ENCODE data around the gene TUBA1C. TPM values are rescaled to one million over a fixed set of nuclear protein-coding genes. Genes with fewer than 3 reads are reported as not detected.
"Not testable (repeated sequence)": the region's sequence is repeated elsewhere in the genome, so short reads cannot be mapped to it uniquely, and the experiment has no call there.

The TUBA1C gene
- total RNA-seq, 1 donor from 2014 or later = 212 TPM

DNA sequence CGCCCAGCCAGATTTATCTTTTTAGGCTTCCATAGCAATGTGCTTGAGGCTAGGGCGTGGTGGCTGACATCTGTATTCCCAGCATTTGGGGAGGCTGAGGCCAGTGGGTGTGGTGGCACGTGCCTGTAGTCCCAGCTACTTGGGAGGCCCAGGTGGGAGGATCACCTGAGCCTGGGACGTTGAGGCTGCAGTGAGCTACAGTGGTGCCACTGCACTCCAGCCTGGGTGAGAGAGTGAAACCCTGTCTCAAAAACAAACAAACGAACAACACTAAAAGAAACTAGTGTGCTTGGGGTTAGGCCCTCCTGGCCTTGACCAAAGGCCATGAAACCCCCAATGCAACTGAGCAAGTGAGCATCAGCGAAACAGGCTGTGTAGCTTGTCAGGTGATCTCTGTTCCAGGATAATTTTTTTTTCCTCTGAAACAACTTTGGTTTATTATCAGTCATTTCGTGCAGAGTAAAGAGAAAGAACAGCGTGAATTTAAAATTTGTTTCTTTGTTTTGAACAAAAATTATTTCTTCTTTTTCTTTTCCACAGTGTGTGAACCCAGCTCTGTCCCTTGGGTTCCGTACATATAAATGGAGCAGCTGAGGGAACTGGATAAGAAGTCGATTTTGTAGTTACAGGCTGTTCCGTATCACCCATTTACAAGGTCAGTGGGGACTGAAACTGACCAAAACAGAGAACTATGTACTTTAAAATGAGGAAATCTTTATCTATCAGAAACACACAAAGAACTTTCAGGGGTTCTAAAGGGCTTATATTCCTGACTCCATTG lies 8.8 kb upstream of the TUBA1C start:
- DNase-seq (ENCODE audit: low read depth) = no peak

DNA sequence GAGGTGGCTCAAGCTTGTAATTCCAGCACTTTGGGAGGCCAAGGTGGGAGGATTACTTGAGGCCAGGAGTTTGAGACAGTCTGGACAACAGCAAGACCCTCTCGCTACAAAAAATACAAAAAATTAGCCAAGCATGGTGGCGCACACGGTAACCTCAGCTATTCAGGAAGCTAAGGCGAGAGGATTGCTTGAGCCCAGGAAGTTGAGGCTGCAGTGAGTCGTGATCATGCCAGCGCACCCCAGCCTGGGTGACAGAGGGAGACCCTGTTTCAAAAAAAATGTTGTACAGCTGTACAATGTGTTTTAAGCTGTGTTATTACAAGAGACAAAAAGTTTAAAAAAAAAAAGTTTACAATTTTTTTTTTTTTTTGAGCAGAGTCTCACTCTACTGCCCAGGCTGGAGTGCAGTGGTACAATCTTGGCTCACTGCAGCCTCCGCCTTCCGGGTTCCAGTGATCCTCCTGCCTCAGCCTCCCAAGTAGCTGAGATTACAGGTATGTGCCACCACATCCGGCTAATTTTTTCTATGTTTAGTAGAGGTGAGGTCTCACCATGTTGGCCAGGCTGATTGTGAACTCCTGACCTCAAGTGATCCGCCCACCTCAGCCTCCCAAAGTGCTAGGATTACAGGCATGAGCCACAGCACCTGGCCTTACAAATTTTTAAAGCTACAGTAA lies 7.2 kb upstream of the TUBA1C start:
- DNase-seq (ENCODE audit: low read depth) = not testable (repeated sequence)

- DNase-seq (ENCODE audit: low read depth) = no peak
Observed at GRCh38 chr12:49259452-49259851, 5.4 kb upstream of the TUBA1C start.

DNA sequence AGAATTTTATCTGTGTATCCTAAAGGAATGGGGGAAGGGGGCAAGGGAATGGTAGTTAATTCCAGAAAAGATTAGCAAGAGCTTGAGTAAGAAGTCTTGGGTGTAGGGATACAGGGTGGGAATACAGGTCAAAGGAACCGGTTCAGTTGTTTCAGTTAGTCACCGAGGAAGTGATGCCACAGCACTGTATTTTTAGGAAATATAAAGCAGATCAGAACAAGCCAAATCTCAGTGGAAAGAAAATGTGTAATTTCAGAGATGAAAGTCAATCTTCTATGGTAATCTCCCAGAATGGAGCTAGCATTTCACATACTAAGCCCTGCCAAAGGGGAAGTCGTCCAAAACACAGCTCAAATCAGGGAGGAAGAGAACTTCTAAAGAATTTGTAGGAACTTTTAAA lies 4.7 kb upstream of the TUBA1C start:
- DNase-seq (ENCODE audit: low read depth) = peak; percentile 88

GRCh38 chr12:49260571-49261363 lies 4.1 kb upstream of the TUBA1C start:
- DNase-seq (ENCODE audit: low read depth) = no peak

DNA sequence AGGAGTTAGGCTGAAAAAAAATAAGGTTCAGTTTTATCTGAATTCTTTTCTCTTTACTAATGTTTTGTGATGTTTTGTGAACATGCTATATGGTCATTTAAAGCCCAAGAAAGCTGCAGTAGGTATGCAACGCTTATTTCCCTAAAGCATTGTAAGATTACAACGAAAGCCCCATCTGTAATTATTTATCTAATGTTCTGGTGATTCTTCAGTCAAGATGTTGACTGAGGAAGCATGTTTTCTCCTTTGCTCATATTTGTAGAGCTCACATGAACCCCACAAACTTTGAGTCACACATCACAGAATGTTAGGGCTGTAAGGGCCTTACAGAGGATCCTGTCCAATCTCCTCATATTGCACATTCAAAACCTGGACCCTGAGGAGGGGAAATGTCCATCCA lies 3.2 kb upstream of the TUBA1C start:
- no peak for DNase-seq (ENCODE audit: low read depth)

GRCh38 chr12:49263400-49263763 lies 1.5 kb upstream of the TUBA1C start:
- DNase-seq (ENCODE audit: low read depth) = no peak

DNA sequence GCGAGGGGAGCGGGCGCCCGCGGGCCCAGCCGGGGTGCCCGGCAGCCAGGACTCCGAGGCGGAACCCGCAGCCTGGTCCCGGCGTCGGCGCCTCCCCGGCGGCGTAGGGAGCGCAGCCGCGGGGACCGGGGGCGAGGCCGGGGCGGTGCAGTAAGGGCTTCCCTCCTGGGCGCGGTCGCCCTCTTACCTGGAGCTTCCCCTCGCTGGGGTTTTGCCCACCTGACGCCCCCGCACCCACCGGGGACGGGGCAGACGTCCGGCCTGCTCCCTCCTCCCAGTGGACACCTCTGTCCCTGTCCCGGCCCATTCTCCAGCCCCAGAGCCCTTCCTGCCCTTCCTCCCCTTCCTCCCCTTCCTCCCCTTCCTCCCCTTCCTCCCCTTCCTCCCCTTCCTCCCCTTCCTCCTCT lies 413 bp upstream of the TUBA1C start:
- DNase-seq (ENCODE audit: low read depth) = no peak

GRCh38 chr12:49269191-49269590 lies 4.3 kb downstream of the TUBA1C start:
- peak; percentile 65 for DNase-seq (ENCODE audit: low read depth)

DNA sequence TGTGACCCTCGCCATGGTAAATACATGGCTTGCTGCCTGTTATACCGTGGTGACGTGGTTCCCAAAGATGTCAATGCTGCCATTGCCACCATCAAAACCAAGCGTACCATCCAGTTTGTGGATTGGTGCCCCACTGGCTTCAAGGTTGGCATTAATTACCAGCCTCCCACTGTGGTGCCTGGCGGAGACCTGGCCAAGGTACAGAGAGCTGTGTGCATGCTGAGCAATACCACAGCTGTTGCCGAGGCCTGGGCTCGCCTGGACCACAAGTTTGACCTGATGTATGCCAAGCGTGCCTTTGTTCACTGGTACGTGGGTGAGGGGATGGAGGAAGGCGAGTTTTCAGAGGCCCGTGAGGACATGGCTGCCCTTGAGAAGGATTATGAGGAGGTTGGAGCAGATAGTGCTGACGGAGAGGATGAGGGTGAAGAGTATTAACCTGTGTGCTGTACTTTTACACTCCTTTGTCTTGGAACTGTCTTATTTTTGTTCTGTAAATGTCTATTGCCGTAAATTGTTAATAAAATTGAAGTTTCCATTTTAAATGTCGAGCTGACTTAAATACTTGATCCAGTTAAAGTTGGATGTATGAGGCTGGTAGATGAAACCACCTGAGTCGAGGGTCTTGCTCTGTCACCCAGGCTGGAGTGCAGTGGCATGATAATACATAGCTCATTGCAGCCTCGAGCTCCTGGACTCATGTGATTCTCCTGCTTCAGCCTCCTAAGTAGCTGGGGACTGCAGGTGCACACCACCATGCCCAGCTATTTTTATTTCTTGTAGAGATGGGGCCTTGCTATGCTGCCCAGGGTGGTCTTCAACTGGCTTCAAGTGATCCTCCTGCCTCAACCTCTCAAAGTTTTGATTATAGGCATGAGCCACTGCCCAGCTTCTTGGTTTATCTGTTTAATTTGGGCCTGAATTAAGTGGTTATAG lies 8.2 kb downstream of the TUBA1C start:
- DNase-seq (ENCODE audit: low read depth) = no peak

GRCh38 chr12:49273726-49274395 lies 9.0 kb downstream of the TUBA1C start:
- DNase-seq (ENCODE audit: low read depth) = no peak

GRCh38 chr12:49274396-49275069 lies 9.7 kb downstream of the TUBA1C start:
- DNase-seq (ENCODE audit: low read depth) = no peak

GRCh38 chr12:49276304-49277290 lies 11.7 kb downstream of the TUBA1C start:
- no peak for DNase-seq (ENCODE audit: low read depth)

- DNase-seq (ENCODE audit: low read depth) = no peak
Observed at GRCh38 chr12:49277466-49277865, 12.6 kb downstream of the TUBA1C start.

DNA sequence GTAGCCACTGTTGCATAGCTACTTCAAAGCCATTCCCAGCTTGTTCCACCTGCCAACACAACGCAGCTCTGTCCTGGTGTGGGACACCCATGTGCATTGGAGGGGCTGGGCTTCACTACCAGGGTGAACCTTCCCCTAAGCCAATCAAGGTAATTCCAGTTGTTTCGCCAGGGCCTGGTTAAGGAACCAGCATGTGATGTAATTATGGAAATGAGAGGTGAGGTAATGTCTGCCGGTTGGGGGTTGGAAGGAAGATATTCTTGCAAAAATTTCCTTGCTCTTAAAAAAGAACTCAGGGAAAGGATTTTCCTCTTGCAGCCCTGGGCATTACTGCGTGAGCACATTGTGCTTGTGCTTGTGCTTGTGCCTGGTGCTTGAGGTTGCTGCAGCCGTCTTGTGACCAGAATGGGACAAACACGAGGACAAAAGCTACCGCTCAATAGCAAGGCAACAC lies 14.9 kb downstream of the TUBA1C start:
- peak; percentile 69 for DNase-seq (ENCODE audit: low read depth)

DNA sequence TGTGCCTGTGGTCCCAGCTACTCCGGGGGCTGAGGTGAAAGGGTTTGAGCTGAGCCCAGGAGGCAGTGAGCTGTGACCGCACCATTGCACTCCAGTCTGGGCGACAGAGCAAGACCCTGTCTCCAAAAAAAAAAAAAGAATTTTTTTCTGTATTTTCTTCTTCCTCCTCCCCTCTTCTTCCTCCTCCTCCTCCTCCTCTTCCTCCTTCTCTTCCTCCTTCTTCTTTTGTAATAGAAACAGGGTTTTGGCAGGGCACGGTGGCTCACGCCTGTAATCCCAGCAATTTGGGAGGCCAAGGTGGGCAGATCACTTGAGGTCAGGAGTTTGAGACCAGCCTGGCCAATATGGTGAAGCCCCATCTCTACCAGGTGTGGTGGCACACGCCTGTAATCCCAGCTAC lies 15.7 kb downstream of the TUBA1C start:
- DNase-seq (ENCODE audit: low read depth) = not testable (repeated sequence)

- no peak for DNase-seq (ENCODE audit: low read depth)
Observed at GRCh38 chr12:49282302-49282701, 17.4 kb downstream of the TUBA1C start.

GRCh38 chr12:49282740-49283375 lies 18.0 kb downstream of the TUBA1C start:
- not testable (repeated sequence) for DNase-seq (ENCODE audit: low read depth)

Data from renal cortical epithelial cell (primary cell).